A673 (cell line): Measurements from ENCODE around the gene GMEB2.

ENCODE experiments used
- EZH2 ChIP-seq: fragments of 200-600 bp; sonication (generic); IDR thresholded peaks from 2 replicates; pipeline ENCODE4 v1.6.1; 2017; ENCODE audit warnings: borderline replicate concordance, low read depth, mild to moderate bottlenecking, mixed read lengths, antibody characterized with exemption, low read length; ENCODE audit not compliant: poor library complexity, severe bottlenecking
- TF ChIP-seq, protein P1 (sequence below): fragments of 300-800, 200-600 bp; sonication (generic); conservative IDR thresholded peaks from 2 replicates; pipeline ENCODE4 v1.5.1; 2017; ENCODE audit warnings: low read depth, mild to moderate bottlenecking, antibody characterized with exemption, low read length, moderate library complexity, mixed read lengths

DNA sequence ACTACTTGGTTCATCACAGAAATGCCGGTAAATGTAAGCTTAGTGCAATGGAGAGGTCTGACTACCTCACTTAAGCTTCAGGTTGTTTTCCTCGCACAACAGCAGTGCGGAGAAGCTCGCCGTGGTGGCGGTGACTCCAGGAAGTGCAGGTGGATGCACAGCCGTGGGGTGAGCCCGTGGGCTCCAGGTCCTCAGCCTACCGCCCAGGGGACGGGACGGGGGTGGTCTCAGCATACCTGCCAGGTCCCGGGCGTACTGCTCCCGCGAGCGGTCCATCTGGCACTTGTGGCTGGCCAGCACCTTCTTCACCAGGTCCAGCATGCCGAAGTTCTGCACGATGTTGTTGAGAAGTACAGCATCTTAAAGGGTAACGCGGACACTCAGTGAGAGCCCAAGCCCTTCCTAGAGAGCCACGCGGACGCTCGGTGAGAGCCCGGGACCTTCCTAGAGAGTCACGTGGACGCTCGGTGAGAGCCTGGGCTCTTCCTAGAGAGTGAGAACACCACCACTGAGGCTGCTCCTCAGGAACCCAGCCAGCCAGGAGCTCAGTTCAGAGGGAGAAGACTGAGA, 35.0 kb downstream of the GMEB2 start:
- TF ChIP-seq, protein P1, sequence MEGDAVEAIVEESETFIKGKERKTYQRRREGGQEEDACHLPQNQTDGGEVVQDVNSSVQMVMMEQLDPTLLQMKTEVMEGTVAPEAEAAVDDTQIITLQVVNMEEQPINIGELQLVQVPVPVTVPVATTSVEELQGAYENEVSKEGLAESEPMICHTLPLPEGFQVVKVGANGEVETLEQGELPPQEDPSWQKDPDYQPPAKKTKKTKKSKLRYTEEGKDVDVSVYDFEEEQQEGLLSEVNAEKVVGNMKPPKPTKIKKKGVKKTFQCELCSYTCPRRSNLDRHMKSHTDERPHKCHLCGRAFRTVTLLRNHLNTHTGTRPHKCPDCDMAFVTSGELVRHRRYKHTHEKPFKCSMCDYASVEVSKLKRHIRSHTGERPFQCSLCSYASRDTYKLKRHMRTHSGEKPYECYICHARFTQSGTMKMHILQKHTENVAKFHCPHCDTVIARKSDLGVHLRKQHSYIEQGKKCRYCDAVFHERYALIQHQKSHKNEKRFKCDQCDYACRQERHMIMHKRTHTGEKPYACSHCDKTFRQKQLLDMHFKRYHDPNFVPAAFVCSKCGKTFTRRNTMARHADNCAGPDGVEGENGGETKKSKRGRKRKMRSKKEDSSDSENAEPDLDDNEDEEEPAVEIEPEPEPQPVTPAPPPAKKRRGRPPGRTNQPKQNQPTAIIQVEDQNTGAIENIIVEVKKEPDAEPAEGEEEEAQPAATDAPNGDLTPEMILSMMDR = no peak
- TF ChIP-seq EZH2 = no peak
